Nasal cavity respiratory epithelium epithelial cell of viscerocranial mucosa (primary cell): ENCODE measurements around the gene HSFY1. TPM values are rescaled to one million over a fixed set of nuclear protein-coding genes. Genes with fewer than 3 reads are reported as not detected.

ENCODE experiments used
- total RNA-seq: library from RNA; depleted of rRNA; stranded (reverse); fragments of >200 nt; gene quantifications from 2 replicates; pipeline ENCODE4 v1.2.3, GENCODE V29; 2014

The HSFY1 gene
- total RNA-seq: not detected in 2 replicates

GRCh38 chrY:18546420-18546819 is at the start of gene HSFY1:
HSFY1 (plus strand) TSS chrY:18546720; CDS start chrY:18546788, 68 bp downstream.

Other genes with a start within 250 kb of the HSFY1 start
- not detected in 2 replicates for gene HSFY2, start 227.0 kb downstream of the HSFY1 start, total RNA-seq